ENCODE results near the gene FADS3.

The FADS3 gene

GRCh38 chr11:61868571-61869428, 22.5 kb downstream of the FADS3 start:
- DNase-seq = no peak
- no peaks in the 10 kb centered on the region for H3K9me3 ChIP-seq (ENCODE audit: control extremely low read depth in 1 of 5, control insufficient read depth in 4 of 5, insufficient read depth in 2 of 5, low read depth in 1 of 5, low read length in 4 of 5)
- H3K4me3 ChIP-seq (ENCODE audit: control insufficient read depth in 1 of 7, extremely low read depth in 1 of 7, insufficient read depth in 4 of 7, low read depth in 2 of 7, low read length in 6 of 7) = no peak overlapping the region
- no peak overlapping the region for H3K27ac ChIP-seq (ENCODE audit: insufficient read depth in 1 of 2, low read depth in 1 of 2, low read length in 2 of 2, poor library complexity in 1 of 2, severe bottlenecking in 2 of 2)
- ChIA-PET POLR2A (no interaction called here), CTCF (interaction anchor here (1.0 to 23.7 kb wide), 10 partner anchors 23 to 239 kb away, joined by 3 to 344 read pairs (median 10); partner anchors contain the start of genes FADS2 and FADS3)
- peaks cover 5 to 37% (median 25%) of the 10 kb centered on the region in 4 experiments for H3K36me3 ChIP-seq (ENCODE audit: control insufficient read depth in 4 of 4, insufficient read depth in 4 of 4, low read length in 3 of 4)
- 85% methylated on average over 9 of the region's 14 CpGs for WGBS (ENCODE audit: insufficient coverage)
- H3K27me3 ChIP-seq (replicated peaks in 2 of 5; ENCODE audit: control insufficient read depth in 4 of 5, insufficient read depth in 5 of 5, low read length in 4 of 5) = peaks cover 0 to 2% (median 0%) of the 10 kb centered on the region in 5 experiments
- H3K4me1 ChIP-seq (ENCODE audit: control extremely low read depth in 1 of 4, control insufficient read depth in 4 of 4, insufficient read depth in 4 of 4, low read length in 3 of 4) = peaks cover 0 to 14% (median 6%) of the 10 kb centered on the region in 4 experiments

GRCh38 chr11:61866958-61867343, 24.4 kb downstream of the FADS3 start:
- peaks cover 0 to 2% (median 0%) of the 10 kb centered on the region in 5 experiments for H3K27me3 ChIP-seq (replicated peaks in 2 of 5; ENCODE audit: control insufficient read depth in 4 of 5, insufficient read depth in 5 of 5, low read length in 4 of 5)
- H3K4me1 ChIP-seq (ENCODE audit: control extremely low read depth in 1 of 4, control insufficient read depth in 4 of 4, insufficient read depth in 4 of 4, low read length in 3 of 4) = peaks cover 0 to 14% (median 6%) of the 10 kb centered on the region in 4 experiments
- peaks cover 9 to 56% (median 41%) of the 10 kb centered on the region in 4 experiments for H3K36me3 ChIP-seq (ENCODE audit: control insufficient read depth in 4 of 4, insufficient read depth in 4 of 4, low read length in 3 of 4)
- 94% methylated on average over 5 of the region's 6 CpGs for WGBS (ENCODE audit: insufficient coverage)
- H3K27ac ChIP-seq (ENCODE audit: insufficient read depth in 1 of 2, low read depth in 1 of 2, low read length in 2 of 2, poor library complexity in 1 of 2, severe bottlenecking in 2 of 2) = no peak overlapping the region
- H3K4me3 ChIP-seq (ENCODE audit: control insufficient read depth in 1 of 7, extremely low read depth in 1 of 7, insufficient read depth in 4 of 7, low read depth in 2 of 7, low read length in 6 of 7) = no peak overlapping the region
- no peak for DNase-seq
- ChIA-PET POLR2A (no interaction called here), CTCF (interaction anchor here (1.0 to 23.7 kb wide), 3 partner anchors 9 to 241 kb away, joined by 3 to 344 read pairs (median 9); partner anchors contain the start of gene FADS3)
- H3K9me3 ChIP-seq (ENCODE audit: control extremely low read depth in 1 of 5, control insufficient read depth in 4 of 5, insufficient read depth in 2 of 5, low read depth in 1 of 5, low read length in 4 of 5) = no peaks in the 10 kb centered on the region

- POLR2A ChIA-PET = no interaction called here
- DNase-seq = no peak
- Histone ChIP-seq H3K36me3 (ENCODE audit: control insufficient read depth in 4 of 4, insufficient read depth in 4 of 4, low read length in 3 of 4) (peaks cover 9 to 61% (median 46%) of the 10 kb centered on the region in 4 experiments), H3K27ac (ENCODE audit: insufficient read depth in 1 of 2, low read depth in 1 of 2, low read length in 2 of 2, poor library complexity in 1 of 2, severe bottlenecking in 2 of 2) (no peak overlapping the region), H3K27me3 (replicated peaks in 2 of 5; ENCODE audit: control insufficient read depth in 4 of 5, insufficient read depth in 5 of 5, low read length in 4 of 5) (no peaks in the 10 kb centered on the region), H3K4me1 (ENCODE audit: control extremely low read depth in 1 of 4, control insufficient read depth in 4 of 4, insufficient read depth in 4 of 4, low read length in 3 of 4) (peaks cover 0 to 12% (median 4%) of the 10 kb centered on the region in 4 experiments), H3K4me3 (ENCODE audit: control insufficient read depth in 1 of 7, extremely low read depth in 1 of 7, insufficient read depth in 4 of 7, low read depth in 2 of 7, low read length in 6 of 7) (no peak overlapping the region), H3K9me3 (ENCODE audit: control extremely low read depth in 1 of 5, control insufficient read depth in 4 of 5, insufficient read depth in 2 of 5, low read depth in 1 of 5, low read length in 4 of 5) (no peaks in the 10 kb centered on the region)
- WGBS (ENCODE audit: insufficient coverage) = 99% methylated on average over 11 of the region's 18 CpGs
- CTCF ChIA-PET = interaction anchor here (1.0 to 23.7 kb wide), 3 partner anchors 10 to 242 kb away, joined by 3 to 344 read pairs (median 9); partner anchors contain the start of gene FADS3
These were observed 25.0 kb downstream of the FADS3 start for GRCh38 chr11:61866231-61866957.

GRCh38 chr11:61864814-61865775, 26.2 kb downstream of the FADS3 start:
- Histone ChIP-seq H3K36me3 (ENCODE audit: control insufficient read depth in 4 of 4, insufficient read depth in 4 of 4, low read length in 3 of 4) (peaks cover 9 to 72% (median 53%) of the 10 kb centered on the region in 4 experiments), H3K4me1 (ENCODE audit: control extremely low read depth in 1 of 4, control insufficient read depth in 4 of 4, insufficient read depth in 4 of 4, low read length in 3 of 4) (peaks cover 0 to 3% (median 0%) of the 10 kb centered on the region in 4 experiments), H3K9me3 (ENCODE audit: control extremely low read depth in 1 of 5, control insufficient read depth in 4 of 5, insufficient read depth in 2 of 5, low read depth in 1 of 5, low read length in 4 of 5) (no peaks in the 10 kb centered on the region), H3K27ac (ENCODE audit: insufficient read depth in 1 of 2, low read depth in 1 of 2, low read length in 2 of 2, poor library complexity in 1 of 2, severe bottlenecking in 2 of 2) (no peak overlapping the region), H3K4me3 (ENCODE audit: control insufficient read depth in 1 of 7, extremely low read depth in 1 of 7, insufficient read depth in 4 of 7, low read depth in 2 of 7, low read length in 6 of 7) (no peak overlapping the region), H3K27me3 (replicated peaks in 2 of 5; ENCODE audit: control insufficient read depth in 4 of 5, insufficient read depth in 5 of 5, low read length in 4 of 5) (no peaks in the 10 kb centered on the region)
- ChIA-PET POLR2A (no interaction called here), CTCF (interaction anchor here (1.4 to 23.7 kb wide), 2 partner anchors 27 to 68 kb away, joined by 4 to 344 read pairs; partner anchors contain the start of gene FADS3)
- WGBS (ENCODE audit: insufficient coverage) = 98% methylated on average over 9 of the region's 20 CpGs
- DNase-seq = no peak

GRCh38 chr11:61863548-61864081, 27.7 kb downstream of the FADS3 start:
- Histone ChIP-seq H3K9me3 (ENCODE audit: control extremely low read depth in 1 of 5, control insufficient read depth in 4 of 5, insufficient read depth in 2 of 5, low read depth in 1 of 5, low read length in 4 of 5) (no peaks in the 10 kb centered on the region), H3K36me3 (ENCODE audit: control insufficient read depth in 4 of 4, insufficient read depth in 4 of 4, low read length in 3 of 4) (peaks cover 13 to 85% (median 66%) of the 10 kb centered on the region in 4 experiments), H3K4me3 (ENCODE audit: control insufficient read depth in 1 of 7, extremely low read depth in 1 of 7, insufficient read depth in 4 of 7, low read depth in 2 of 7, low read length in 6 of 7) (no peak overlapping the region), H3K27me3 (replicated peaks in 2 of 5; ENCODE audit: control insufficient read depth in 4 of 5, insufficient read depth in 5 of 5, low read length in 4 of 5) (no peaks in the 10 kb centered on the region), H3K27ac (ENCODE audit: insufficient read depth in 1 of 2, low read depth in 1 of 2, low read length in 2 of 2, poor library complexity in 1 of 2, severe bottlenecking in 2 of 2) (no peak overlapping the region), H3K4me1 (ENCODE audit: control extremely low read depth in 1 of 4, control insufficient read depth in 4 of 4, insufficient read depth in 4 of 4, low read length in 3 of 4) (no peaks in the 10 kb centered on the region)
- no peak for DNase-seq
- POLR2A ChIA-PET = no interaction called here
- CTCF ChIA-PET = interaction anchor here (1.4 to 23.7 kb wide), 2 partner anchors 28 to 67 kb away, joined by 4 to 344 read pairs; partner anchors contain the start of gene FADS3
- WGBS (ENCODE audit: insufficient coverage) = 94% methylated on average over 11 of the region's 13 CpGs
